Tongue (tissue), 2 donors: ENCODE results near the gene ZNF789. TPM values are rescaled to one million over a fixed set of nuclear protein-coding genes. Genes with fewer than 3 reads are reported as not detected.

ENCODE experiments used
- DNase-seq: peaks from one replicate; pipeline ENCODE4 v3.0.0-alpha.2; 2015
- total RNA-seq: library from RNA; depleted of rRNA; stranded (reverse); fragments of >200 nt; gene quantifications from one replicate; pipeline ENCODE4 v1.2.3, GENCODE V29; 2014

The ZNF789 gene
- total RNA-seq, 1 donor from 2014 or later, result 15.7 TPM

GRCh38 chr7:99504603-99505323, 32.1 kb downstream of the ZNF789 start, which contains the start of gene ZKSCAN5:
Gene ZKSCAN5 (plus strand): TSS chr7:99504662. CDS start chr7:99506045, 1,383 bp downstream.
- peak; percentile 99 for DNase-seq

- DNase-seq, result no peak
Observed at GRCh38 chr7:99505324-99505662, 32.6 kb downstream of the ZNF789 start.

- no peak for DNase-seq
Observed at GRCh38 chr7:99514050-99514449, 41.4 kb downstream of the ZNF789 start.

GRCh38 chr7:99521399-99521798, 48.7 kb downstream of the ZNF789 start:
- DNase-seq, result no peak

GRCh38 chr7:99525713-99526440, 53.2 kb downstream of the ZNF789 start:
- no peak for DNase-seq

- no peak for DNase-seq
Observed at GRCh38 chr7:99531354-99531765, 58.7 kb downstream of the ZNF789 start.

GRCh38 chr7:99535667-99536066, 63.0 kb downstream of the ZNF789 start:
- DNase-seq, result no peak

Other genes with a start within 250 kb of the ZNF789 start
- gene MYH16, start 200.1 kb upstream of the ZNF789 start, total RNA-seq, result not detected
- gene ARPC1A, start 147.0 kb upstream of the ZNF789 start, total RNA-seq, result 60.1 TPM
- 52.4 TPM for gene ARPC1B, start 98.2 kb upstream of the ZNF789 start, total RNA-seq
- gene PDAP1, start 64.3 kb upstream of the ZNF789 start, total RNA-seq, result 49.6 TPM
- gene BUD31, start 63.9 kb upstream of the ZNF789 start, total RNA-seq, result 35.9 TPM
- gene PTCD1, start 34.1 kb upstream of the ZNF789 start, total RNA-seq, result 6.8 TPM
- 26.3 TPM for gene CPSF4, start 33.9 kb upstream of the ZNF789 start, total RNA-seq
- 769 TPM for gene ATP5MF, start 6.7 kb upstream of the ZNF789 start, total RNA-seq
- gene ZNF394, start 27.4 kb downstream of the ZNF789 start, total RNA-seq, result 31.0 TPM
- gene ZKSCAN5, start 31.8 kb downstream of the ZNF789 start, total RNA-seq, result 11.9 TPM
- 7.3 TPM for gene FAM200A, start 79.2 kb downstream of the ZNF789 start, total RNA-seq
- 106 TPM for gene ZNF655, start 85.8 kb downstream of the ZNF789 start, total RNA-seq
- not detected for gene TMEM225B, start 125.4 kb downstream of the ZNF789 start, total RNA-seq
- 14.3 TPM for gene ZSCAN25, start 144.1 kb downstream of the ZNF789 start, total RNA-seq
- 38.5 TPM for gene CYP3A5, start 207.1 kb downstream of the ZNF789 start, total RNA-seq